K562 (cell line): ENCODE measurements around the gene SERINC5.

ENCODE experiments used
- ARID2 ChIP-seq: fragments of 450-650 bp; IDR thresholded peaks from 2 replicates; pipeline ENCODE4 v1.6.1; 2017; ENCODE audit warnings: antibody characterized with exemption, mild to moderate bottlenecking
- ATF2 ChIP-seq: sonication (generic); formaldehyde crosslinking; IDR thresholded peaks from 2 replicates; pipeline ENCODE4 v1.8.1; 2022; ENCODE audit warnings: missing genetic modification reagents
- CTCF ChIP-seq, 3 experiments: IDR thresholded peaks in 2 of 3; conservative IDR thresholded peaks in 1 of 3; 2 replicates each; pipeline ENCODE4 v1.5.1; 2011 to 2012; ENCODE audit warnings: low read length in 3 of 3, mild to moderate bottlenecking in 3 of 3, control low read depth in 2 of 3, improper control_type of control experiment in 1 of 3, inconsistent platforms in 1 of 3, low read depth in 1 of 3, mixed read lengths in 1 of 3, moderate library complexity in 1 of 3; ENCODE audit not compliant: insufficient read depth in 2 of 3
- GABPA ChIP-seq: fragments of 200-800 bp; sonication (Bioruptor generic); conservative IDR thresholded peaks from 2 replicates; pipeline ENCODE4 v1.6.1; 2016; ENCODE audit warnings: low read depth, missing genetic modification characterization, missing compliant biosample characterization
- MYBL2 ChIP-seq, 2 experiments: fragments of 450-650 bp in 1 of 2; sonication (generic) in 1 of 2; formaldehyde crosslinking in 1 of 2; IDR thresholded peaks; 2 replicates each; pipeline versions ENCODE4 v1.6.1 to v1.8.1; 2017 to 2022; ENCODE audit warnings: borderline replicate concordance in 1 of 2, inconsistent platforms in 1 of 2, low read depth in 1 of 2, mild to moderate bottlenecking in 1 of 2, missing genetic modification reagents in 1 of 2, moderate library complexity in 1 of 2
- NFIC ChIP-seq: fragments of 450-650 bp; IDR thresholded peaks from 2 replicates; pipeline ENCODE4 v1.6.1; 2017; ENCODE audit warnings: mild to moderate bottlenecking, inconsistent platforms
- RAD21 ChIP-seq, 2 experiments: fragments of 250-450 bp in 1 of 2; fragments of 450-650 bp in 1 of 2; sonication (Bioruptor Pico) in 1 of 2; formaldehyde crosslinking in 1 of 2; IDR thresholded peaks in 1 of 2; conservative IDR thresholded peaks in 1 of 2; 2 replicates each; pipeline versions ENCODE4 v1.4.0 to v1.8.0; 2020 to 2022; ENCODE audit warnings: mild to moderate bottlenecking in 2 of 2, moderate library complexity in 1 of 2
- REST ChIP-seq, 2 experiments: fragments of 450-650 bp; formaldehyde crosslinking in 1 of 2; IDR thresholded peaks; 2 replicates each; pipeline versions ENCODE4 v1.4.0 to v1.6.1; 2014 to 2020; ENCODE audit warnings: mild to moderate bottlenecking in 2 of 2, borderline replicate concordance in 1 of 2, low read depth in 1 of 2
- SMAD1 ChIP-seq: fragments of 150-350 bp; IDR thresholded peaks from 2 replicates; pipeline ENCODE4 v1.6.1; 2014; ENCODE audit warnings: low read length, low read depth; ENCODE audit not compliant: partially characterized antibody
- USF2 ChIP-seq: sonication (generic); formaldehyde crosslinking; IDR thresholded peaks from 2 replicates; pipeline ENCODE4 v1.5.0; 2020; ENCODE audit warnings: missing genetic modification reagents
- YY1 ChIP-seq, 3 experiments: IDR thresholded peaks; 2 replicates each; pipeline ENCODE4 v1.6.1; 2011; ENCODE audit warnings: low read length in 2 of 3, mild to moderate bottlenecking in 2 of 3, moderate library complexity in 2 of 3, borderline replicate concordance in 1 of 3, control low read depth in 1 of 3, low read depth in 1 of 3; ENCODE audit not compliant: insufficient read depth in 3 of 3, insufficient replicate concordance in 2 of 3, control insufficient read depth in 1 of 3, insufficient read length in 1 of 3; ENCODE audit errors: extremely low read depth in 1 of 3

- TF ChIP-seq YY1 (IDR thresholded peaks at IDR 0.05; ENCODE audit: borderline replicate concordance in 1 of 3, control insufficient read depth in 1 of 3, extremely low read depth in 1 of 3, insufficient read depth in 3 of 3, insufficient read length in 1 of 3, insufficient replicate concordance in 2 of 3, low read depth in 1 of 3, low read length in 2 of 3) (no peak), ARID2 (no peak), NFIC (no peak), MYBL2 (IDR thresholded peaks at IDR 0.05; ENCODE audit: low read depth) (no peak), MYBL2 (CRISPR knock-in tag; IDR thresholded peaks at IDR 0.05; ENCODE audit: borderline replicate concordance) (no peak), RAD21 (CRISPR knock-in tag; conservative IDR thresholded peaks at IDR 0.05 in 1 of 2, IDR thresholded peaks at IDR 0.05 in 1 of 2) (no peak), GABPA (tag) (no peak), SMAD1 (no peak), ATF2 (CRISPR knock-in tag) (no peak), CTCF (IDR thresholded peaks at IDR 0.05 in 2 of 3, conservative IDR thresholded peaks at IDR 0.05 in 1 of 3; ENCODE audit: insufficient read depth in 2 of 3, low read depth in 1 of 3, low read length in 3 of 3) (no peak), USF2 (CRISPR knock-in tag) (no peak), REST (IDR thresholded peaks at IDR 0.05; ENCODE audit: borderline replicate concordance) (no peak), REST (CRISPR knock-in tag; IDR thresholded peaks at IDR 0.05; ENCODE audit: low read depth) (no peak)
Measured at GRCh38 chr5:80211327-80211726, 44.5 kb downstream of the SERINC5 start.
